ENCODE measurements around the gene TTYH1.
"Not testable (repeated sequence)": the region's sequence is repeated elsewhere in the genome, so short reads cannot be mapped to it uniquely, and the experiment has no call there.

Gene TTYH1

GRCh38 chr19:54444737-54445136 lies 29.5 kb downstream of the TTYH1 start:
- no peak for DNase-seq

GRCh38 chr19:54446349-54446748 lies 31.1 kb downstream of the TTYH1 start:
- DNase-seq: not testable (repeated sequence)

- peak; percentile 67 to 75 (median 71) for DNase-seq
Observed at GRCh38 chr19:54448040-54448773, 32.9 kb downstream of the TTYH1 start.

- DNase-seq: peak; percentile 99 to 100 (median 100)
Observed at GRCh38 chr19:54448774-54449700, 33.8 kb downstream of the TTYH1 start, which contains the start of gene LENG8. Gene LENG8 (plus strand): TSS chr19:54449199. CDS start chr19:54451345, 2,146 bp downstream.

GRCh38 chr19:54449701-54450069 lies 34.4 kb downstream of the TTYH1 start:
- DNase-seq: peak in 2 of 4 experiments; percentile 46 to 55

GRCh38 chr19:54451331-54451871 lies 36.1 kb downstream of the TTYH1 start:
- peak; percentile 83 to 93 (median 86) for DNase-seq

GRCh38 chr19:54451997-54452396 lies 36.7 kb downstream of the TTYH1 start:
- no peak for DNase-seq

- no peak for DNase-seq
Observed at GRCh38 chr19:54452626-54453025, 37.4 kb downstream of the TTYH1 start.

- no peak for DNase-seq
Observed at GRCh38 chr19:54453921-54454780, 38.9 kb downstream of the TTYH1 start.

- DNase-seq: no peak
Observed at GRCh38 chr19:54454781-54455675, 39.8 kb downstream of the TTYH1 start.

- no peak for DNase-seq
Observed at GRCh38 chr19:54455786-54456422, 40.6 kb downstream of the TTYH1 start.

GRCh38 chr19:54456423-54457373 lies 41.4 kb downstream of the TTYH1 start:
- no peak for DNase-seq

GRCh38 chr19:54457773-54458647 lies 42.7 kb downstream of the TTYH1 start:
- DNase-seq: no peak

- no peak for DNase-seq
Observed at GRCh38 chr19:54458648-54459281, 43.5 kb downstream of the TTYH1 start.

GRCh38 chr19:54459282-54460229 lies 44.3 kb downstream of the TTYH1 start:
- no peak for DNase-seq

GRCh38 chr19:54460230-54461005 lies 45.2 kb downstream of the TTYH1 start:
- DNase-seq: no peak

Data from suppressor macrophage (primary cell).